HG03565 (cell line): ENCODE data around the gene VWA8.
"Not testable (repeated sequence)": the region's sequence is repeated elsewhere in the genome, so short reads cannot be mapped to it uniquely, and the experiment has no call there.

ENCODE experiments used
- ATAC-seq: cut with Tn5 transposase; IDR thresholded peaks from one replicate; pipeline ENCODE4 v1.9.1; 2021; ENCODE audit warnings: mild to moderate bottlenecking, moderate library complexity; ENCODE audit not compliant: unreplicated experiment

The VWA8 gene

DNA sequence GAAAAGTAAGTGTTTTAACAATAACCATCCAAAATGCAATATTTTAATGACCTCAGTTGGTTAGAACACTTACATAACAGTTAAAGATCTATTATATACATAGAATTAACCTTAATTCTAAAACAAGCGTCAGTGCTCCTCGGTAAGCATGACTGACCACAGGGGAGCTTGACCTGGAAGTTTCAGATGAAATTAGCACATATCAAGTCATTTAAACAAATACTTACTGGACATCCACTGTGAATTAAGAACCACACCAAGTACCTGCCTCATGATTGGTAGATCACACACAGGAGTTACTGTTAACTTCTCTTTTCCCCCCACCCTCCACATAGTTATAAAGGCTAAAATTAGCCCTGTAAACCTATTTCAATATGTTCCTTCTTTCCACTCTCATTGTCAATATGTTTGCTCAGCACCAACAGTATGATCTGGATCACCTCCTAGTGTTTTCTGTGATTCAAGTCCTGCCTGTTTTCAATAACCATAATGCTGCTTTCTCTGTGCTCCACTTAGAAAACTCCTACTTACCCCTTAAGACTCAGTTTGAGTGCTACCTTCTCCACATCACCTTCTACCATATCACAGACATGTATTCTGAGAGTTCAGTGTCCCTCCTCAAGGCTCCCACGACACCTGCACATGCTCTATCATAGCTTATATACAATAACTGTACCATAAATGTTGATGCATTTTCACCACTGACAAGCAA is 209.0 kb downstream of the VWA8 start:
- no peak for ATAC-seq

DNA sequence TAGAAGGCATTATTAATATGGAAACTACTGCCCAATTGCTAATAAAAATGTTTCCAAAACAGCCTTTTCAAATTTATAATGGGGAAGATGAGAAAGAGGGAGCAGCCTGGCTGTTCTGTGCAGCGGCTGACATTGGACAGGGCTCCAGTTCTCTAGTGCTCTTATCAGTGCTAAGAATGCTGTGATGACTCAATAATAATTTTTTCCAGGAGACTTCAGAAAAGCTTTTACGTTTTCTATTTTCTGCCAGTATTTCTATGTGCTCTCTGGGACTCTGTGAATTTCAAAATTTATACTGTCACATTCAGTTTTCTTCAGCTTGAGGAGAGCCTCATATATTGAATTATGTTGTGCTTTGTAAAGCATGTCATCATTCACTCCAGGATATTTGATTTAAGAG is 209.6 kb downstream of the VWA8 start:
- ATAC-seq = no peak

DNA sequence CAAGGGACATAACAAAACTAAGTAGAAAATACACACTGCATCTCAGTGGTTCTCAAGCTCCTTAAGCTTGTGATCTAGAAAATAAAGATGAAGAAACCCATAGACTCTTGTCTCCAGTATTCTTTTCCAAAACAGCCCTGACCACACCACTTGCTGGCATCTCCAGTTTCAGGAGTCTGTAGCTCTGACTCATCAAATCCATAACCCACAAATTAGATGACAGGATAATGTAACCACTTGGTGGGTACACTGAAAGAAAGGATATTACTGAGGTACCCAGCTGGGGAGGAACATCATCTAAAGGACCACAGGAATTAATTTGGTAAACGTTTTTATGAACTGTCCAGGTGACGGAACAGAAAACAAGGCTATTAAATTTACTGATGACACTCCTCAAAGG is 214.7 kb downstream of the VWA8 start:
- ATAC-seq = no peak

DNA sequence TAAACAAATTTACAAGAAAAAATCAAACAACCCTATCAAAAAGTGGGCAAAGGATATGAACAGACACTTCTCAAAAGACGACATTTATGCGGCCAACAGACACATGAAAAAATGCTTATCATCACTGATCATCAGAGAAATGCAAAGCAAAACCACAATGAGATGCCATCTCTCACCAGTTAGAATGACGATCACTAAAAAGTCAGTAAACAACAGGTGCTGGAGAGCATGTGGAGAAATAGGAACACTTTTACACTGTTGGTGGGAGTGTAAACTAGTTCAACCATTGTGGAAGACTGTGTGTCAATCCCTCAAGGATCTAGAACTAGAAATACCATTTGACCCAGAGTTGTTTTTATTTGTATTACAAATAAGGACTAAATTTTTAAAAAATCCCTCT is 215.4 kb downstream of the VWA8 start:
- ATAC-seq = not testable (repeated sequence)

DNA sequence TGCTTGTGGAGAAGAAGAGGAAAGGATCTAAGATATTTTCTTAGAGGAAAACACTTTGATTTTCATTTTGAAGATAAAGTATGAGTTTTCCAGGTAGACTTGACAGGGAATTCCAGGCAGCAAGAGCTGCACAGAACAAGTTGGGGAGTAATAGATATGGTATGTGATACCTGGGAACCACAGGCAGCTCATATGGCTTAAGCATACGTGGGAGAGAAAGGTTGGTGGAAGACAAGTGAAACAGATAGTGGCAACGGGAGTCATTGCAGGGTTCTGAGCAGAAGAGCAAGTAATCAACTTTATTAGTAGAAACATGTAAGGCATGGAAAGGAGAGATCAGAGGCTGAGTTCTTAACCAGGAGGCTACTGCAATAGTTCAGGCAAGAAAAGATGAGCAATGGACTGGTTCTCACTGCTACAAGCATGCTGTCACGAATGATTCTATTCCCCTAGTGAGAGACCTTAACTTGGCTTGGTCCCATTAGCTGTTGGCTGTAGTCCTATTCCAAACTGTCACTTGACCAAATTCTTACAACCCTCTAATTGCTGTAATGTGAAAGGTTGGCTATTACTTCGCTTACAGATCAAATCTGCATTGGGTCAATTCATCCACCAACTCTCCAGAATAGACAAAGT is 217.9 kb downstream of the VWA8 start:
- no peak for ATAC-seq

DNA sequence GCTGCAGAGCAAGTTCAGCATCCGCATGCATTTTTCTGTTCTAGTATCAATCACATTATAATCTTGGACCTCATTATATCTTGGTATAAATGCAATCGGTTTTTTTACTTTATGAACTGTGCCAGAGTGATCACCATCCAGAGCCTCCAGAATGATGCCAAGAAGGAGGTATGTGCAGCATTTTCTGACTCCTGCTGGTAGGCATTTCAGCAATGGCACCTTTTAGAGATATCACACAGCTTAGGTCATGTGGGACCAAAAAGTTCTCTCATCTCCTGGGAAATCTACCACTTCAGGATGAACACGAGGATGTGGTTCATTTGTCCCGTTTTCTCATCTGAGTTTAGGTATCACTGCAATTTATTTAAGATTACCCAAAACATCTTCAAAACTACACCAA is 220.4 kb downstream of the VWA8 start:
- ATAC-seq = no peak

DNA sequence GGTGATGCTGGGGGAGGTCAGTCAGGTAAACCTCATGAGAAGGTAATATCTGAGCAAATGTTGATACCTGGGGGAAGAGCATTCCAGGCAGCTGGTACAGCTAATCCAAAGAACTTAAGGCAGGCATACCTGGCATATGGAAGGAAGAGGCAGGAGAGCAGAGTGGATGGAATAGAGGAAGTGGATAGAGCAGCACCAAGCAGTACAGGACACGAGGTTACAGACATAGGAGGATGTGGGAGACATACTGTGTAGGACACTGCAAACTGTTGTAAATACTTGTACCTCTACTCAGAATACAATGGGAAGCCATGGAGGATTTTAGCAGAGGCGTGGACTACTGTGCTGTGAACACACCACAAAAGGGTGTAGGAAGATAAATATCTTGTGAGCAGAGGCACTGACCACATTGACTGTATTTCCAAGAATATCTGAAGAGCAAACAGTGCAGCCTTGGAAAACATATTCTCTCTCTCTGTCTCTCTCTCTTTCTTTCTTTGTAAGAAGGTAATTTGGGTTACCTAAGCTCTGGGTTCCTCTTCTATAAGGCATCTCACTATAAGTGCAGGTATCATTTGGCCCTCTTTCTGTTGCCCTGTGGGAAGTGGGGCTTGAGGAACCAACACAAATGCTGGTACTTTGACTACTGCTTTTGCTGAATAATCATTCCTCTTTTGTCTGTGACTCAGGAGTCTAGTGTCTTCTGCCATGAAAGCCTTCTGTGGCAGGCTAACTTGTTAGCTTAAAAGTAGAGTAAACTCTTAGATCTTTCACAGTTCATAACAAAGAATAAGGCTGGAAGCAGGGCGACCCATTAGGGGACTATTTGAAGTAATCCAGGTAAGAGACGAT is 238.0 kb downstream of the VWA8 start:
- ATAC-seq = no peak

DNA sequence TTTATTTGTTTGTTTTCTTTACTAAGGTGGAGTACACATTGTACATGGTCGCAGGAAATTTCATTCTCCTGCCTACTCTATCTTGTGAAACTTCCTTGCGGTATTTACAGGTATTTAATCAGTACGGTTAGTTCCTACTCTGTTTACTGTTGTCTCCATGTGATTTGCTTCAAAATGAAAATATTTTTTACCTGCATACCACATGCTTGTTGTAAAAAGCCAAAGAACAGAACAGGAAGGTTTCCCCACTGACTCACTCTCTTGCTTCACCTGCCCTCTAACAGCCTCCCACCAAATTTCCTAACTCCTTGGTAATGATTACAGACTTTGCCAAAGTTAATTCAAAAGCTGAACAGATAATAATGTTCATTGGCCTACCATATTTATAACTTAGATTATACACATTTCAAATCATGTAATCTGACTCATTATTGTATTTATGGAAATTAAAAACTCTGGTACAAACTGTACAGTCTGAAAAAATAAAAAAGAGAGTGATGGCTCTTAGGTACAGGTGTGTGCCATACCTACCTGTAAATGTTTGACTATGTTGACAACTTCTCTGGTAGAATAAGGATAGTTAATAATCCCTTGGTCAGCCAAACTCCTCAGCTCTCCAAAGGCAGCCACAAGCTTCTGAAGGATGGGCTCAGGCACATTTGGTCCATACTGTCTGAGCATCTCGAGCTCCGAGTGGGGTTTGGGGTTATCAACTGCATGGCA is 239.9 kb downstream of the VWA8 start:
- ATAC-seq = no peak

DNA sequence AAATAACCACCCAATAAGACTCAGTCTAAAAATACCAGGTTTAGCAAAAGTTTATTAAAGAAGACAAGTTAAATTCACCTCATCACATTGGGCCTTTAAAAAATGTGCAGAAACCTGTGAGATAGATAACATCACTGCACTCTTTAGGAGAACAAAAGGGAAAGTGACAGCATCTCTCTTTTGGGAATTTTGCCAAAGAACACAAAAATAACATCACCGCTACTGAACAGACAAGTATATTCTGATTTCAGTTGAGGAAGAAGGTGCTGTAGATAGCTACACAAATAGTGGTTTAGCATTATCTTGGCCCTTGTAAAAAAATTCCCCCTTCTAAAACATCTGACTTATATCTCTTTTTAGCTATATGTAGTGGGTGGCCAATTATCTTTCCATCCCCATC is 244.7 kb downstream of the VWA8 start:
- ATAC-seq = no peak

DNA sequence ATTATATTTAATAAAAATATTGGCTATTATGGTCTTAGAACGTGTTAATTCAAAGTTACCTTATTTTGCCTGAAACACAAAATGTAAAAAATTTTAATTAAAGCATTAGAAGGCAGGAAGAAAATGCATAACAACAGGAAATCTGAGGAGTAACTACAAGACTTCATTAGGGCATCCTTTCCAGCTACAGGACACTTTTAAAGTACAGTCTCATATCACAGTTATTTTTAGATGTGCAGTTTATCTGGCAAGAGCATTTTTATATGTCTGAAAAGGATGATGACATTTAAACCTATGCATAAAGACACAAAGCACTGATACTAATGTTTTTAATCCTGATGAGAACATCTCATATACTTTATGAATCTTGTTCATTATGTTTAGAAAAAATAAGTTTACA is 247.5 kb downstream of the VWA8 start:
- ATAC-seq = no peak

DNA sequence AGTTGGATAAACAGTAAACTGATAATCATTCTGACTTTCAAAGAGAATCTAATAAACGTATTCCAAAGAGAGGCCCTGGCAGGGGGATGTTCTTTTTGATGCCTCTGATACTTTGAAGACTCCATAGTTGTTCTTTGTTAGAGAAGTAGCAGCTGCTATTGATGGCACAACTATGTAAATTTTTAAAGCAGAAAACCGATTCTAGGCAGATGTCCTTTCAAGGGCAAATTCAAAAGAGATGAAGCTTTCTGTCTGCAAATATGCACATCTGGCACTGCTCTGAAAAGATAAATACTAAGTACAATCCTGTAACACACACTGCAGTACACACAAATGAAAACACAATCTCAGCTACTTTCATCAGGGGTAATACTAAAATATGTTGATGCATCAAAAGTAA is 250.1 kb downstream of the VWA8 start:
- ATAC-seq = no peak

DNA sequence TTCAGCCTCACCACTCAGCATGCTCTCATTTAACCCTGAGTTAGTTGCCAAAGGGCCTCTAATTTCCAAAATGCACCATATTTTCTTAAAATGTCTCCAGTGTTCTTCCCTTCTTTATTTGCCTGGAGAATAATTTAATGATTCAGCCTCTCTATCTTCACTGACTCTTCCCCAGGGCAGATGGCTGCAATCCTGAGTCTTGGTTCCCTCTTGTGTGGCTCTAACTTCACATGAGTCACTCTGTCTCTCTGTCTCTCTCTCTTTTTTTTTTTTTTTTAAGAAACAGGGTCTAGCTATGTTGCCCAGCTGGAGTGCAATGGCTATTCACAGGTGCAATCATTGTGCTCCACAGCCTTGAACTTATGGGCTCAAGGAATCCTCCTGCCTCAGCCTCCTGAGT is 251.4 kb downstream of the VWA8 start:
- ATAC-seq = no peak

DNA sequence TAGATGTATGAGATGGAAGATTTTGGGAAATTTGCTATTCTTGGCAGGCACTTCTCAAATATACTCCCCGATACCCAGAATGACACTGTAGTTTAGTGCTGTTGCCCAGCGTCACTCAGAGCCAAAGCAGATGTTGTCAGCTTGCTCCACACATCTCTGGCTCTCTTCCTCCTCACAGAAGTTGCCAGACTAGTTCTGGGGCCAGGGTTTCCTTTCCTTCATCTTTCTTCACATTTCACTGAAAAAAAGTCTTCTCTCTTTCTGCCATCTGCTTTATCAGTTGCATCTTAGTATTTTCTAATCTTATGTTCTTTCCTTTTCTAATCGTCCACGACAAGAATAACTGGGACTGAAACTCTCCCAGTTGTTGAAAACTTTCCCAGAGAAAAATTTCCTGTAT is 252.2 kb downstream of the VWA8 start:
- no peak for ATAC-seq

DNA sequence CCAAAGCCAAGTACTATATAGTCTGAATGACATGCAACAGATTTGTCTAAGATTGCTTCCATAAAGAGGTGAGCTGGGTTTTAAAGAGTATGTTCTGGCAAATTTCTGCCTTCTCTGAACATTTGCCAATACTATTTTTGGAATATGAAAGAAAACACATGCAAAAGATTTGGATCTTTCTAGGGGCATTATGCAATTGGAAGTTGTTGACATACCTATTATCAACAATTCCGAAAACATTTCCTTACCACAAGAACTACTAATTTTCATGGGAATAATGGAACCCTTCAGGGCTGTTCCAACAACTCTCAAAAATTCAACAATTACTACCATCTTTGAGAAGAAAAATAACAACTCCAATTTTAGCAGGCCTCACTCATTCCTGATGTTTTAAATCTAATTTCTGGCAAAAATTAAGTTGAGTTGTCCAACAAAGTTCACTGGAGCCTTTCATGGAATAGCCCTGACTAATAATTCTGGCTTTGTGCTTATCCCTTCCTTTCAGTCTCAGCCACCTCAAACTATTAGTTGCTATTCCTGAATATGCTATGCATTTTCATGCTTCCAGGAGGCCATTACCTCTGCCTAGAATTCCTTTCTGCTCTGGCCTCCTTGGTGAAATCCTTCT is 253.6 kb downstream of the VWA8 start:
- ATAC-seq = no peak

DNA sequence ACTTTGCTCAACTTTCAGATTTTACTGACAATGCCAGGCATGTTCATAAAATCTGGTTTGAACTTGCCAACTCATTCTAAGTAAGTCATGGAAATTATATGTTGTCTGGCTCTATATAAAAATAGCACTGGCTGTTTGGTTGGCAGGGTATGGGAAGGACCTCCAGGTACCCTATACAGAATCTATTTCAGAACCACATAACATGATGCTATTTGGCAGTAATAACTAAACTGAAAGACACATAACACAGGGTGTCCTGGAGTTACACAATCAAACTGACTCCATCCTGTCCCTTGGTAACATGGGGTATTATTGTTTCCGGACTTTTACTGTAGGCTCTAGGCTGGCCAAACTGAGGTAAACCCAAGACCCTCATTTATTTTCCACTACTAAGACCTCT is 254.8 kb downstream of the VWA8 start:
- ATAC-seq = no peak

DNA sequence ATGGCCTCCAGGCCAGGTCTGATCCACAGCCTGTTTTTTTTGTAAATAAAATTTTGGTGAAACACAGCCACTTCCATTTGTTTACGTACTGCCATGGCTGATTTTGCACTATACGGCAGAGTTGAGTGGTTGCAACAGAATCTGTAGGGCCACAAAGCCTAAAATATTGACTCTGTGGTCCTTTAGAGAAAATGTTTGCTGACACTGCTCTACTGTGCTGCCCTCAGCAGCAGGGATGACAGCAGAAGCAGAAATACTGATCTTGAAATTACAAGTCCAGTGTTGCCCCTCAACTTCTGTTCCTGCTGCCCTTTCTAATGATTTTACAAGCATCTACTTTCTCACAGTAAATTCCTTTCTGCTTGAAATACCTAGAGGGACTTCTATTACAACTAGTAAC is 258.4 kb downstream of the VWA8 start:
- no peak for ATAC-seq

DNA sequence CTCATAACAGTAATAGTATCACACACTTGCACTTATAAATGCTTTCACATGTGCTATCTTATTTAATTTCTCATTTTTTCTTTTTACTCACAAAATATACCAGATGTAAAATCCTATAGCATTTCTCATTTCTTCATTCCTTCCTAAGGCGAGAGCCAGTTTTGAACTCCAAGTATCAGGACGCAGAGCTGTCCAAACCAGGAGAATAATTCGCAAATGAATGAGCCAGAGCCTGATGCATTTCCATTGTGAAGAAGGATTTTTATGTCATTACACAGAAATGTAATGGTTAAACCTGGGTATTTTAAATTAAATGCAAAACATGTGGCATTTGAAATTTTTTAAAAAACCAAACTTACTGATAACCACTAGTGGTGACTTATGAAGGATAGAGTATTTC is 259.2 kb downstream of the VWA8 start:
- ATAC-seq = no peak

DNA sequence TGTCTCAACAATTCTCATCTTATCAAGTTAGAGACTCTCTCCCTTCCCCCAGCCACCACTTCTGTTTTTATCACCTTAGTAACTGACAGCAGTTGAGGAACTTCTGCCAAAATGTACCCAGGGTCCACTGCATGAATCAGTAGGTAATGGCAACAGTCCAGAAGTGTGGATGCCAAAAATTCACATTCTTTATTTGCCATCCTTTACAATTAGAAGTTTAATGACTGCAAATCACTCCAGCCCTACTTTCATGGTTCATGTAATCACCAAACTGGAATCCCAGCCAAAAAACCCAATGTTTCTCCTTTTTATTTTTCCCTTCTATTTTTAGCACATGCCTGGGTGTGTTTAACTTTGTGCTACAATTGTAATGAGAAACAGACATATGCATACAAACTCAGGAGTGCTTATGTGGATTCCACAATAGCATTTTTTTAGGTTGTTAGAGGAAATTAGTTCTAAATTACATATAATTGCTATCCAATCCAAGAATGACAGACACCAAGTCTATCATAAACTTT is 260.1 kb downstream of the VWA8 start:
- no peak for ATAC-seq

DNA sequence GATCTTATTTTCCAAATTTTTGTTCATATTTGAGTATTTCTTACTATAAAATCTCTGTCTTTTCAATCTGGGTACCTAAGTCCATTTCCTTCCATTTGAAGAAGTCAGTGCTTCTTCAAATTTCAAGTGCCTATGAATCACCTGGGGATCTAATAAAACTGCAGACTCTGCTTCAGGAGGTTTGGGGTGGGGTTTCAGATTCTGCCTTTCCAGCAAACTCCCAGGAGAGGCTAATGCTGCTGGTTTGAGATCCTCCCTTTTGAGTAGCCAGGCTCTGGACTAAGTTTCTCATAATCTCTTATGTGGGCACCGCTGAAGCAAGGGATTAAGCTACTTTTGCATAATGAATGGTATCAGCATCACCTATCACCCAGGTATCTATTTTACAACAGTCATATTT is 261.1 kb downstream of the VWA8 start:
- ATAC-seq = no peak

DNA sequence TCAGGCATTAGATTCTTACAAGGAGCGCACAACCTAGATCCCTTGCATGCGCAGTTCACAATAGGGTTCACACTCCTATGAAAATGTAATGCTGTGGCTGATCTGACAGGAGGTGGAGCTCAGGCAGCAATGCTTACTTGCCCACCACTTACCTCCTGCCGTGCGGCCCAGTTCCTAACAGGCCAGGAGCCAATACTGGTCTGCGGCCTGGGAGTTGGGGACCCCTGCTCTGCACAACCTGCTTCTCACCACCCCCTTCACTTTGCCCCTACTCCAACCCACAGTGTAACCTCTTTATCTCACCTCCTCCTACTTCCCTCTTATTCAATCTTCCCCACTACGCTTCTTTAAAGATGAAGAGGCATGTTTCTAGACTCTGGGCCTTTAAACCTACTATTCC is 263.3 kb downstream of the VWA8 start:
- ATAC-seq = no peak
